ENCODE results near the gene RAF1.

DNA sequence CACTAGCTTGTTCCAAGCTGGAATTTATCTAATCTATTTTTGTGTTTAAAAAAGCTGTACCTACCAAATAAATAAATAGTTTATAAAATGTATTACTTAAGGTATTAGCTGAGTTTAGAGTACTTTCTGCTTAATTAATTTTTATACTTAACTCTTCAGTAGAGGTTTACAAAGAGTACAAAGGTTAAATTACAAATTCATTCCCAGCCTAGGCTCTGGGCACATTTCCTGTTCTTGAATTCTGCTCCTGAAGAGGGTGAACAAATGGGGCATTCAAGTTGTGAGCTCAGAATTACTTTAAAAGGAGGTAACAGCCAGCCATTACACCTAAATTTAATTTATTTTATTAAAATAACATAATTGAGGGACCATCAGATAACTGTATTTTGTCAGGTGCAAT lies 80.6 kb downstream of the RAF1 start:
- no peak for TF ChIP-seq REST (IDR thresholded peaks at IDR 0.05; ENCODE audit: insufficient read depth in 1 of 2, low read depth in 2 of 2, low read length in 2 of 2)
- TF ChIP-seq POLR2AphosphoS5 (IDR thresholded peaks at IDR 0.05; ENCODE audit: low read depth, low read length): no peak
